NCI-H1436 (cell line): ENCODE results near the gene KRT32.
"Not testable (repeated sequence)": the region's sequence is repeated elsewhere in the genome, so short reads cannot be mapped to it uniquely, and the experiment has no call there.

Source experiments
- DNase-seq: peaks from one replicate; lab custom pipeline; 2025; lab: John Stamatoyannopoulos, UW

The KRT32 gene

GRCh38 chr17:41464173-41464572 lies 3.0 kb downstream of the KRT32 start:
- no peak for DNase-seq

GRCh38 chr17:41463746-41464145 lies 3.4 kb downstream of the KRT32 start:
- DNase-seq: no peak

DNA sequence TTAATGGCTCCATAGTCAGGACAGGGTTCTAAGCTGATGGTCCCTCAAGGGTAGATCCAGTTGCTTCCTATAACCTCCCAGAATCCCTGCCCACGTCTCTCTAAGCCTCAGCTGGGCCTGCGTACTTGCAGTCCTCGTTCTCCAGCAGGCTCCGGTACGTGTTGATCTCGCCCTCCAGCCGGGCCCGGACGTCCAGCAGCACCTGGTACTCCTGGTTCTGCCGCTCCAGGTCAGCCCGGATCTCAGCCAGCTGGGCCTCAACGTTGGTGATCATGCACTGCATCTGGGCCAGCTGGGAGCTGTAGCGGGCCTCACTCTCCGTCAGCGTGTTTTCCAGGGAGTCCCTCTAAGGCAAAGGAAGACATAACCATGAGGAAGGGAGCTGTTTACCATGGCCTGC lies 4.5 kb downstream of the KRT32 start:
- no peak for DNase-seq

DNA sequence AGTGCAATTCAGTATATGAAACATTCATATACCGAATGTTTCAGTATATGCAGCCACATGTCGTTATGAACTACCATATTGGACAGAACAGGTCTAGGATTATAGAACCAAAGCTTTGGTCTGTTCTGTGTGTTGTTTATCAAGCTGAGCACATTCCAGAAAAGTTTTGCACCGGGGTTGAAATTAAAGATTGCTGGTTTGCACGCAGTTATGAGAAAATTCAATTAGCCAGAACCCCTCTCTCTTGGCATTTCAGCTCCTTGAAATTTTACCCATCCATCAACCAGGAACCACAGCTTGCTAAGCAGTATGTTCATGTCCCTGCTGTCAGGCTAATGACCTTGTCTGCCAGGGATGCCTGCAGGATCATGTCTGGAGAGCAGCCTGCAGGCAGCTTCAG lies 9.5 kb downstream of the KRT32 start:
- no peak for DNase-seq

DNA sequence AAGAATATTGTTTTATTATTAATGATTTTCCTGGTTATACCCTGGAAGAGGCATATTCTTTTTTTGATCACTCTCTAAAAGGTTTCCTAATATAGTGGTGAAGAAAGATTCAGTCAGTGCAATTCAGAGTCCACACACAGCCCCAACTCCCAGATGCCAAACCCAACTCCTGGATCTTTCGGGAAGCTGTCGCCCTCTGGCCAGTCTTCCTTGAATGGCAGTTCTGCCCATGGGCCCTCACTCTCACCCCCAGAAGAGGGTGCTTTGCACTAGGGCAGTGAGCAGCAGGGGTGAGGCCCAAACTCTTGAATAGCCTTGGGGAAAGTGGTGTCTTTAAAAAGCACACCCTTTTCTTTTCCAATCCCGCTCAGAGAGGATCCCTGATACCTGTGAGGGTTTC lies 11.0 kb downstream of the KRT32 start:
- no peak for DNase-seq

DNA sequence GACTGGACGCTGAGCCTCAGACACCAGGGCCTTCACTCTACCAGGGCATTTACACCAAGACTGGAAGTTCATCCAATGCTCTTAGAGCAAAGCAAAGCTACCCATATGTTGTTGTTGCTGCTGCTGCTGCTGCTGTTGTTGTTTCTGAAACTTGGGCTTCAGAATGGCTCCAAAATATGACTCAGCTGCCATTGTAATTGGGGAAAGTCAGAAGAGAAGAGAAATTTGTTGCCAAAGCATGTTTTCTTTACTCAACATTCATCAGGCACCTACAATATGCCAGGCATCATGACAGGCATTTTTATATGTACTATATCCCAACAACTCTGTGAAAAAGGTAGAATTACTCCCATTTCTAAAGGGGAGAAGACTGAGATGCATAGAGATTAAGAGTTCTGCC lies 11.9 kb downstream of the KRT32 start:
- no peak for DNase-seq

DNA sequence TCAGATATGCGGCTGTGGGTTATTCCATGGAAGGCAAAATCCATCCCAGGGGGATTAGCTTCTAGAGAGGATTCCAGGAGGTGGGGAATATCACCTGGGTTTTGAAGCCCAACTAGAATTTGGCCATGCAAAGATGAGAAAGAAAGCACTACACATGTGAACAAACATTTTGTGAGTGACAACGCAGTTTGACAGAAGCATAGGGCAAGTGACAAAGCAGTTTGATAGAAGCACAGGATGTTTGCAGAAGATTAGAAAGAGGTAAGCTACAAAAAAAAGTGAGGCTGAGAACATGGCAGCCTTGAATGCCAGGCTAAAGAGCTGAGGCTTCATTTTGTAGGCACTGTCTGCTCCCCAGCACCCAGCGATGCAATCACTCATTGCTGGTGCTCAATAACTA lies 14.1 kb downstream of the KRT32 start:
- DNase-seq: no peak

- no peak for DNase-seq
Observed at GRCh38 chr17:41452281-41452680, 14.9 kb downstream of the KRT32 start.

GRCh38 chr17:41451154-41451728 lies 15.9 kb downstream of the KRT32 start:
- DNase-seq: no peak

- no peak for DNase-seq
Observed at GRCh38 chr17:41449008-41449407, 18.2 kb downstream of the KRT32 start.

GRCh38 chr17:41448506-41448905 lies 18.7 kb downstream of the KRT32 start:
- no peak for DNase-seq

GRCh38 chr17:41446806-41447205 lies 20.4 kb downstream of the KRT32 start:
- DNase-seq: no peak

- DNase-seq: no peak
Observed at GRCh38 chr17:41444640-41445039, 22.5 kb downstream of the KRT32 start.

DNA sequence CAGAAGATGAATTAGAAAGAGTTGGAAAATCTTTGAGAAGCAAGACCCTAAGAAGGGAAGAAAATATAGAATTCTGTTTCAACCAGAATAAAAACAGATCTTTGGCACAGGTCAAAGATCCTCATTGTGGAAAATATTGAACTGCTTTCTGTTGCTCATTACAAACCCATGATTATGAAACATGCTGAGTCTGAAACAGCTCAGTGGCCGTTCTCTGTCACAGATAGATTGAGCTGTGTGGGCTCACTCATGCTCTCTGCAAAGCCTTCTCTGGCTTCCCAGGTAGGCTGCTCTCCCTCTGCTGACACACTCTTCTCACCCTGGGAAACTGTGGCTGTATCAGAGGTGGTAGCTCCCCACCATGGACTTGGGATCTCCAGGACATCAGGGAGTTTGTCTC lies 23.0 kb downstream of the KRT32 start:
- DNase-seq: no peak

DNA sequence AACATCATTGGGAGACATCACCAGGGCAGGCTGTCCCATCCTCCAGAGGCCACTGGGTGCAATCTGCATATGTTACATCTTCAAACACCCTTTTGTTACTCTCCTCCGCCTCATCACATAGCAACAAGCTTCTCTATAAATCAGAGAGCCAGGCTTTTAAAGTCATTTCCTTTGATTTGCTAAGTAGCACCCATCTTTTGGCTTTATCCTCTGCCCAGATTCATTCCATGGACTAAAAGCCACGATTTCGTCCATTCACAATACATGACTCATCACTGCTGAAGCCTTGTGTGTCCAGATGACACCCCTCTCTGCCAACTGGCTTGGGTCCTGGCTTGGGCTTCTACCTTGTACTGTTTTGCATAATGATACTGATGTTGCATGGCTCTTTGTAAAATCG lies 24.4 kb downstream of the KRT32 start:
- no peak for DNase-seq

DNA sequence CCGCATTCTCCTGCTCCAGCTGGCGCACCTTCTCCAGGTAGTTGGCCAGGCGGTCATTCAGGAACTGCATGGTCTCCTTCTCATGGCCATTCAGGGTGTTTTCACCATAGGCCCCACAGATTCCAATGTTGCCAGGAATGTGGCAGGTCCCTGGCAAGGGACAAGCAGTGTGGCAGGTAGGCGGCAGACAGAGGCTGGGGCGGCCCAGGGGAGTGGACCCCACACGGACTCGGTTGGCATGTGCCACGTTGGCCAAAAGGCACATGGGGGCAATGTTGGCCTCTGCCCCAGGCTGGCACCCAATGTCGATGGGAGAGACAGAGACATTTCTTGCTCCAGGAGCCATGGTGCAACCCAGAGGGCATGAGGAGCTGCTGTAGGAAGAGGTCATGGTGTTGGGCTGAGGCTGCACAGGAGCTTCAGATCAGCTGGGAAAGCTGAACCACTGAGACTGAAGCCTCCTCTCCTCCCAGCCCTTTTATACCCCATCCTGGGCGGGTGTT lies 26.6 kb downstream of the KRT32 start, which contains the start of gene KRT38:
KRT38 (minus strand) TSS at position 453 of the 503 bp plus-strand sequence; CDS start at position 391, 62 bp downstream.
- no peak for DNase-seq

- DNase-seq: no peak
Observed at GRCh38 chr17:41439375-41439774, 27.8 kb downstream of the KRT32 start.

DNA sequence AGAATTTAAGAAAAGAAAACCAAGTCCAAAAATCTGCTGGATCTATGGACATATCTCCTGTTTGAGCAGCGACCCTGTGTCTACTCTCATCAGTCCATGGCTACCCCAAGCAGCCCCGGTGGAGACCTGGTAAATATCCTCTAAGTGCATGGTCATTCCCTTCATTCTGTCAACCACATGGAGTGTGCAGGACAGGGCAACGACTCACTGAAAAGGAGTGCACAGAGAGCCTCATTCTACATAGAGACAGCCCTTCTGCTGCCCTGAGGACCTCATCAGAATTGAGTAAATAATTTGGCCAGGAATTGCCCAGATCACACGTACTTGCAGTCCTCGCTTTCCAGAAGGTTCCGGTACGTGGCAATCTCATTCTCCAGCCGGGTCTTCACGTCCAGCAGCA lies 29.4 kb downstream of the KRT32 start:
- DNase-seq: no peak

GRCh38 chr17:41437254-41437653 lies 29.9 kb downstream of the KRT32 start:
- no peak for DNase-seq

- no peak for DNase-seq
Observed at GRCh38 chr17:41434415-41434814, 32.8 kb downstream of the KRT32 start.

GRCh38 chr17:41434005-41434404 lies 33.2 kb downstream of the KRT32 start:
- DNase-seq: no peak

- DNase-seq: no peak
Observed at GRCh38 chr17:41433586-41433985, 33.6 kb downstream of the KRT32 start.

DNA sequence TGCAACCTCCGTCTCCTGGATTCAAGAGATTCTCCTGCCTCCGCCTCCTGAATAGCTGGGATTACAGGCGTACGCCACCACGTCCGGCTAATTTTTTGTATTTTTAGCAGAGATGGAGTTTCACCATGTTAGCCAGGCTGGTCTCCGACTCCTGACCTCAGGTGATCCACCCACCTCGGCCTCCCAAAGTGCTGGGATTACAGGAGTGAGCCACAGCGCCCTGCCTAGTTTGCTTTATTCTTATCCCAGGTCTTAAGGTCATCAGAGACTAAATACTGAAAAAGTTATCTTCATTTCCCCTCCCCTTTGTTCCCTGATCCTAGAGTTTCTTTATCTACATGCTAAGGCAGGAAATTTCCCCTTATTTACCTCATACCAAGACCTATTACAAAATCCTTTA lies 36.8 kb downstream of the KRT32 start:
- DNase-seq: not testable (repeated sequence)

- DNase-seq: no peak
Observed at GRCh38 chr17:41429667-41430066, 37.5 kb downstream of the KRT32 start.
